G401.6 (cell line): ENCODE results near the gene CAMK2B.

Experiments used
- FAIRE-seq: peaks from 2 replicates; lab custom pipeline; 2012; peaks lifted over from hg19 to GRCh38; lab: Jason Lieb, UNC

The CAMK2B gene

DNA sequence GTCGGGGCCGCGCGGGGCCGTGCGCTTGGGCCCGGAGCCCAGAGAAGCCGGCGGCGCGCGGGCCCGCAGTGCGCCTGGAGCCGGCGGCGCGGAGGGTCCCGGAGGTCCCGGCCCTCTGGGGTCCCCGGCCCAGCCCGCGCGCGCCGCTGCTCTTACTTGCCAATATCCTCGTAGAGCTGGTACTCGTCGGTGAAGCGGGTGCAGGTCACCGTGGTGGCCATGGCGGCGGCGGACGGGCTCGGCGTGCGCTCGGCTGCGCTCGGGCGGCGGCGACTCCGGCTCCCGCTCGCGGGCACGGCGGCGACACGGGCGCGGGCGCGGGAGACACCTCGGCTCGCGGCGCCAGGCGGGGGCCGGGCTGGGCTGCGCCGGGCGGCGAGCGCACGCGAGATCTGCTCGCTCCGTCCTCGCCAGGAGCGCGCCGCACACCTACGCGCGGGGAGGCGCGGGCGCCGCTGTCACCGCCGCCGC lies at the start of gene CAMK2B:
Gene CAMK2B, minus strand, starts transcription at position 394 of the 471 bp plus-strand sequence. Its CDS starts 173 bp downstream, at position 221.
- FAIRE-seq, result no peak

DNA sequence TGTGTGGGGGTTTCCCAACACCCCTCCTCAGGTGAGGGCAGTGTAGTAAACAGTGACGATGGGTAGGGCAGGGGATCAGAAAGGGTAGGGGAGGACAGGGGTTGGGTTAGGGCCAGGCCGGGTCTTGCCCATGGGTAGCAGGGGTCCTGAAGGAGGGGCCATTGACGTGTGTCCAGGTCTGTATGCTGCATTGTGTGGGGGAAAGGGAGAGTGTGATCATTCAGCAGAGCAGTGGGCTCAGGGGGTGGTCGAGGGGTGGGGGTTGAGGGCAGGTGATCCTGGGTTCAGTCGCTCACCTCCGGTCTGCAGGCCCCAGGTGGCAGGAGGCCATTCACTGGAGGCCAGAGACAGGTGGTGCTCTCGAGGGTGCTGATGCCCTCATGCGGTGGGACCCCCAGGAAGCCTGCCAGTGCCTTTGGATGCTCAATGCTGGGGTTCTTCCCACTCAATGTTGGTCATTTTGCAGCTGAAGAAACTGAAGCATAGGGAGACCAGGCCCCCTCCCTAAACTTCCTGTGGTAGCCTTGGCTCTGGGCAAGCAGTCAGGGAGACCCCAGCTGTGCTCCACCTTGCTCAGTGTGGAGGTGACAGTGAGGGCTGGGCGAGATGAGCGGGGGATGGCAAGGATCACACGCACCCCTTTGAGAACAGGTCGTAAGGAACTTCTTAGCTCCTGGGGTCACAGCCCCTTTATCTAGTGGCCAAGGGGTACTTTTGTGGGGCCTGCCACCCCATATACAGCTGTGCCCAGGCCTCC lies 48.8 kb upstream of the CAMK2B start:
- no peak for FAIRE-seq

DNA sequence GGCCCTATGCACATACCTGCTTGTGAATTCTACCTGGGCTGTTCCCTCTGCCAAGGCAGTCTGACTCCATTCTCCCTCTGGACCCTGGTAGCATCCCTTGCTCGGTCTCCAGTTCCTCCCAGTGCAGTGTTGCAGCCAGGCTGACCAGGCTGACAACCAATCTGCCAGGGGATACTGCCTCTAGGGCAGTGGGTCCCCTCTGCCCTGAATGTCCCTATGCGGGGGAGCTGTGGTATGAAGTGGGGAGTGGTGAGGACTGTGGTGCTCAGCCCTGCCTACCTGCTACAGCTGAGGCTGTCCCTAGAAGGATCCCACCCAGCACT lies 48.0 kb upstream of the CAMK2B start:
- FAIRE-seq, result no peak

DNA sequence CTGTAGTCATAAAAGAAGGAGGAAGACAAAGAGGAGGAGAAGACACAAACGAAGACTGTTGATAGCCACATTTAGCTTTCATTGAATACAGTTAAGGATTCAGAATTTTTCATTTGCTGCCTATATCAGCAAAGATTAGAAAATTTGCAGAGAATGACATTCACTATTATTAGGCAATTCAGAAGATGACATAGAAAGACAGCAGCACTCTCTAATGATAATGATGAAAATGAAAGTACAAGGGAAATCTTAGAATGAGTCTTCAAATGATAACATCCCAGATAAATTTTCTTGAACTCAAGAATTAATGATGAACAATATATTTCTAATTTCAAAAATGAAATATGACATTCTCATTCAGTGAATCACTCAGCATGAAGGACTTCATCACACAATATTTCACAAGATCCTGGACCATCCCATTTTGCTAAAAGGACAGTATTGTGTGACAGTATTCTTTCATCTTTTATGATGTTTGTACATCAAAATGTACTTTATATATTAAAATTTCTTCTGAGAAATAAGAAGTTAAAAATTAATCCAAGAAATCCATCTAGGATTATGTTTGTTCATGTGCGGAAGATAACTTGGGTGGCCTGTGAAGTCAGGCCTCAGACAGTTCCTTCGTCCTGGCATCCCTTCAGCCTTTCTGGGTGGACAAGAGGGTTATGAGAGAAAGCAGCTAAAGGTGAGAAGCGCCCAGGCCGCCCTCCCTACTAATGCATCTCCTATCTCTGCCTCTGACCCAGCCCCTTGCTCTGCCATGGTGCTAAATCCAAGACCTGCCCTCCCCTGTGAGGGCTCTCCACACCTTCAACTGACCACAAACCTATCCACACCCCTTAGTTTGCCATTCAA lies 47.4 kb upstream of the CAMK2B start:
- no peak for FAIRE-seq

DNA sequence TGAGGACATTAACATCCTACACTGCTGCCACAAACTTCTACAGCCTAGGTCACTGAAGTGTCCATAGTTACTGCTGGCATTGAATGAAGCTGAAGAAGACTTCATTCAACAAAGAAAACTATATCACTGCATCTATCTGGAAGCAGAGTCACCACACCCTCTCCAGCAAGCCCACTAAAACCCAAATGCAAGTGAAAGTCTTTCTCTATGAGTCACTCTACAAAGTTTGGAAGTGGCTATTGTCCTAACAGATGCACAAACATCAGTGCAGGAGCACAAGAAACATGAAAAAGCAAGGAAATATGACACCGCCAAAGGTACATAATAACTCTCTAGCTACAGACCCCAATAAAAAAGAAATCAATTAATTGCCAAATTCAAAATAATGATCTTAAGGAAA lies 43.5 kb upstream of the CAMK2B start:
- no peak for FAIRE-seq

DNA sequence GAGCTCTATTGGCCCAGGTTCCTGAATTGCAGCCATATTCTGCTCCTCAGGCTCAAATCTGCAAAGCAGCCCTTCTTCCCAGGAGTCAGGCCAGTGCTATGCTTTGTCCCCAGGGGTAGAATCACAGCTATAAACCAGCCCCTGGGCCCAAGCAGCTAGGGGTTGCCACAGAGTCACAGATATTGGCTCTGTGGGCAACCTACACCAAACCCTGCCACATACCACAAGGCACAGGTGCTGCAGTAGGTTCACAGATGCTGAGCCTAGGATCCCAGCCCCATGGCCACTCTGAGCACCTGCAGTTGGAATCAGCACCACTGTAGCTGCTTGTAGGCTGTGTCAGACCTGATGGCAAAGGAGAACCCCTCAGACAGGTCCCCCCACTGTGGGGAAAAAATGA lies 43.1 kb upstream of the CAMK2B start:
- FAIRE-seq, result no peak

GRCh38 chr7:44367475-44368043 lies 42.2 kb upstream of the CAMK2B start:
- FAIRE-seq, result no peak

- FAIRE-seq, result no peak
Measured at GRCh38 chr7:44366986-44367385, 41.6 kb upstream of the CAMK2B start.

DNA sequence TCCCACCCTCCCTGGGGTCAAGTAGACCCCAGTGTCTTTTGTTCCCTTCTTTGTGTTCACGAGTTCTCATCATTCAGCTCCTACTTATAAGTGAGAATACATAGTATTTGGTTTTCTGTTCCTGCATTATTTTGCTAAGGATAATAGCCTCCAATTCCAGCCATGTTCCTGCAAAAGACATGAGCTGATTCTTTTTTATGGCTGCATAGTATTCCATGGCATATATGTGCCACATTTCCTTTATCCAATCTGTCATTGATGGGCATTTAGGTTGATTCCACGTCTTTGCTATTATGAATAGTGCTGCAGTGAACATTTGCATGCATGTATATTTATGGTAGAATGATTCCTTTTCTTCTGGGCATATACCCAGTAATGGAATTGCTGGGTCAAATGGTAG lies 28.3 kb upstream of the CAMK2B start:
- FAIRE-seq, result no peak

DNA sequence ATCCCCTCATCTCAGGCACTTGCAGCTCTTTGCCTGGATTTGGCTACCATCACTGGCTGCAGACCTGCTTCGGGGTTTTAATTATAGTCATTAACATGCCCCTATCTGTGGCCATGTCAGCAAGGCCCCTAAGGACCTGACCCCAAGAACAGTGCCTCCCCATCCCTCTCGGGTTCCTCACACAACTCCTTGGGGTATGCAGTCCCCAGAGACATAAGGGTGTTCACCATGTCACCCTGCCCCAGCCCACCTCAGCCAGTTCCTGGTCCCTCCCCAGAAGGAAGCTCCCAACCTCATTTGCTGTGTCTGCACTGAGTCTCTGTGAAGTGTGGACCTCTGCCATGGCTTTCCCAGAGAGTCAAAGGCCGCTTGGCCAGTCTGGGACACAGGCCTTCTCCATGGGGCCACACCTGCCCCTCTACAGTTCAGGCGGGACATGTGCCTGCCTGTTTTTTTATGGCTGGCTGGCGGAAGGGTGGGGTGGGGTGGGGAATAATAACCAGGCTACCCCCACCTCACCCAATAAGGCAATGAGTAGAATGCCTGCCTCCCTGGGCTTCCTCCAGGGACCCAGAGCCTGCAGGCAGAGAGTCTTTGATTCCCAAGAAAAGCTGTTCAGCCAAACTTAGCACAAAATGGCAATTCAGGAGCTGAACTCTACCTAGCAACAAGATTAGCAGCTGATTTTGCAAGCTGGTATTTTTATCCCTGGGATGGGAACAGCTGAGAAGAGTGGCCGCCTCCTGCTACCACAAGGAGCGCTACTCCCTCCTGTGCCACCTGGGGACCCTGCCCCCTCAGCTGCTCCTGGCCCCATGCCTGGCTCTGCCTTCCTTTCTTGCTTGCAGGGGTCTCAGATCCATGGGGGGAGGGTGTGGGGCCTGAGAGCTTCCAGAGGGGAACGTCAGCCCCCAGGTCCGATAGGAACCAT lies 23.7 kb upstream of the CAMK2B start:
- no peak for FAIRE-seq

- no peak for FAIRE-seq
Measured at GRCh38 chr7:44348300-44348699, 22.9 kb upstream of the CAMK2B start.

- FAIRE-seq, result no peak
Measured at GRCh38 chr7:44347546-44348114, 22.2 kb upstream of the CAMK2B start.

- no peak for FAIRE-seq
Measured at GRCh38 chr7:44346063-44346462, 20.7 kb upstream of the CAMK2B start.

- no peak for FAIRE-seq
Measured at GRCh38 chr7:44341401-44341800, 16.0 kb upstream of the CAMK2B start.

DNA sequence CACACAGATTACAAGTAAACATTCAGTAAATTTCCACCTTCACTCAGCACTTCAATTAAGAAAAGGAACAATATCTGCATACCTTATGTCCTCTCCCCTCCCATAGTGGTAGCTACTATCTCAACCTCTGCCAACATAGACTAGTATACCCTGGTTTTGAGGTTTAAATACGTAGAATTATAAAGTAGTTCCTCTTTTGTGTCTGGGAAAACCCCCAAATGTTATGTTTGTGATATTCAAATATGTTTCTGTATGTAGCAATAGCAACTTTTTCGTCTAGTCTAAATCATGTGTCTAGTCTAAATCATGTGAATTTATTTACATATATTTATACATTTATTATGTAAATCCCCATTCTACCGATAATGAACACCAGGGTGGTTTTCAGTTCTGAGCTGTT lies 13.2 kb upstream of the CAMK2B start:
- FAIRE-seq, result no peak

DNA sequence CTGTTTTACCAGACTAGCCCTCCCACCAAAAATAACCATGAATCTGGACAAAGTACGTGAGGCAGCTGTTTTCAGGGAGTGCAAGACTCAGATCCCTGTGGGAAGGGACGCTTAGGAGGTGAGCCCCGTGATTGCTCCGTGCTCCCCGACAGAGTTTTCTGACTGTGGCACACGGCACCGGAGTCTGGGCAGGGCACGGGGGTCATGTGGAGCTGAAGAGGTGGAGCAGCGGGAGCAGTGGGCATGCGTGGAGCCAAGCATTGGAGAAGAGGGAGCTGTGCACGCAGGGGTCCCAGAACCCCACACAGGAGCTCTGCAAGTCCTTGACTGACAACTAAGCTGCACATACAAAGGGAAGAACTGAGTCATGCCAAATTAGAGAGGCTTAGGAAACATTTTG lies 11.1 kb upstream of the CAMK2B start:
- FAIRE-seq, result no peak

DNA sequence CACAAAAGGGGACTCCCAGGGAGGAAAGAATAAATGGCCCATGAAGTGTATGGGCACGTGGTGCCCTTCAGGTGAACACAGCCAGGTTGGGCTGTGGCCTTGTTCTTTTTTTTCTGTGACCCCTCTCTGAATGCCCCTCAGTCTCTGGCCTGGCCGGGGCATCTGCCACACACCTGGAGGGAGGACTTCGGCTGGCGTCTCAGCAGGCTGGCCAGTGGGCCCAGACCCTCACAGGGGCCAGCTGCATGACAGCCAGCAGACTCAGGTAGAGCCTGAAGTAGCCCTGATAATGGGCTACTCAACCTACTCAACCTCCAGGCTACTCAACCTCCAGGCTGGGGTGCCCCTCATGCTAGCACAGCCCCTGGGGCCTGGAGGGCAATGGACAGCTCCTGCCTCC lies 9.8 kb upstream of the CAMK2B start:
- no peak for FAIRE-seq

DNA sequence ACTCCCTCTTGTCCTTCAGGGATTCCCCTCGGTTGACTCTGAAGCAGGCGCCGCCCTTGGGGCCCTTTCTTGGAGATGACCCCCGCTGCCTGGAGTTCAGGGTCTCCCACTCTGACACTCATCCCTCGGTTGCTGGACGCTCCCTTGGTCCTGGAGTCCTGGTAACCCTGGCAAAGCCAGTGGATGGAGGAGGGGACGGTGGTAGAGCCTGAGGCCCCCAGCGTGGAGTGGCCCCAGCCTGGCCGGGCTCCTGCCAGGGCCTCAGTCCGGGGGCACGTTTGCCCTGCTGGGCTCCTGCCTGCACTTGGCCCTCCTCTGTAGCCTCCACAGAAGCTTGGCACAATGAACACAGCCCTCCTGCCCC lies 9.3 kb upstream of the CAMK2B start:
- FAIRE-seq, result no peak

DNA sequence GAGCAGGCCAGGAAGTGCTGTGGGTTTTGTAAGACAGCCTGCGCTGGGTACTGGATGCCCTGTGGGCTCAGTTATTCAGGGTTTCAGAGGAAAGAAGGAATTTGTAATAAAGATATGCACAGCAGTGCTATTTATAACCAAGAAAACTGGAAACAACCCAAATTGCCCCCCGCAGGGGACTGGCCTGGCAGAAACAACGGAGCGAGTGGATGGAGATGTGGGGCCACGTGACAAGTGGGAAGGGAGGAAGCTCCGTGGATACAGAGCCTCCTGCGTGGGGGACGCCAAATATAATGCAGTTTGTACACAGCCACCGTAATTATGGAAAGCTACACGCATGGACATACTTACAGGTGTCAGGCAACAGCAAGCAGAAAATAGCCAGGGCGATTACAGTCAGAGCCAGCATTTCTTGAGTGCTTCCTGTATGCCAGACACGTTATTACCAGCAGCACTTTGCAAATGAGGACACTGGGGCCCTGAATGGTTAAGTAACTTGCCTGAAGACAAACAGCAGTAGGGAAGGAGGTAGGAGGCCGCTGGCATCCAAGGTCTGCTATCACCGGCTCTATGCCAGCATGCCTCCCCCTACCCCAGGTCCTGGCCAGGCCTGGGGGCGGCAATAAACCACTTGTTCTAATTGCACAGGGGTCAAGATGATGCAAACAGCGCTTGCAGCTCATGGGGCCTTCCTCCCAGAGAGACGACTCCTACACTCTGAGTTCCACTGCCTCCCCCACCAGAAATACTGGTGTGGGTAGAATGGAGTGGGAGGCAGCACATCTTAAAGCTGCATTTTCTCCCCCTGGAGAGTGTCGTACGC lies 8.7 kb upstream of the CAMK2B start:
- no peak for FAIRE-seq

- no peak for FAIRE-seq
Measured at GRCh38 chr7:44331682-44332081, 6.3 kb upstream of the CAMK2B start.

GRCh38 chr7:44330331-44330730 lies 4.9 kb upstream of the CAMK2B start:
- FAIRE-seq, result no peak
